Inferior parietal cortex (tissue), 1 donor: ENCODE results near the gene CLTCL1.
"Not testable (repeated sequence)": the region's sequence is repeated elsewhere in the genome, so short reads cannot be mapped to it uniquely, and the experiment has no call there.

ENCODE experiments used
- DNase-seq: peaks from one replicate; pipeline ENCODE4 v3.0.0-alpha.2; 2016; ENCODE audit errors: extremely low spot score

The CLTCL1 gene

GRCh38 chr22:19176175-19176643 lies 115.3 kb downstream of the CLTCL1 start:
- no peak for DNase-seq

GRCh38 chr22:19175602-19176174 lies 115.8 kb downstream of the CLTCL1 start:
- no peak for DNase-seq

GRCh38 chr22:19175026-19175601 lies 116.4 kb downstream of the CLTCL1 start:
- DNase-seq: no peak

GRCh38 chr22:19174106-19175025 lies 117.2 kb downstream of the CLTCL1 start:
- DNase-seq: no peak

- DNase-seq: no peak
Measured at GRCh38 chr22:19173047-19174035, 118.2 kb downstream of the CLTCL1 start.

GRCh38 chr22:19172213-19173046 lies 119.1 kb downstream of the CLTCL1 start:
- no peak for DNase-seq

GRCh38 chr22:19169947-19170318 lies 121.6 kb downstream of the CLTCL1 start:
- DNase-seq: no peak

- no peak for DNase-seq
Measured at GRCh38 chr22:19169002-19169946, 122.2 kb downstream of the CLTCL1 start.

GRCh38 chr22:19168088-19168890 lies 123.2 kb downstream of the CLTCL1 start:
- DNase-seq: no peak

GRCh38 chr22:19167106-19167869 lies 124.2 kb downstream of the CLTCL1 start:
- DNase-seq: no peak

GRCh38 chr22:19166421-19166820 lies 125.1 kb downstream of the CLTCL1 start:
- DNase-seq: no peak

- no peak for DNase-seq
Measured at GRCh38 chr22:19164425-19164824, 127.1 kb downstream of the CLTCL1 start.

GRCh38 chr22:19158649-19159048 lies 132.9 kb downstream of the CLTCL1 start:
- DNase-seq: not testable (repeated sequence)

- DNase-seq: not testable (repeated sequence)
Measured at GRCh38 chr22:19156109-19156508, 135.4 kb downstream of the CLTCL1 start.

GRCh38 chr22:19152942-19153883 lies 138.3 kb downstream of the CLTCL1 start:
- DNase-seq: no peak

GRCh38 chr22:19151329-19152191 lies 140.0 kb downstream of the CLTCL1 start:
- DNase-seq: no peak
